ENCODE data around the gene TMEM117.

The TMEM117 gene

GRCh38 chr12:44088647-44089046 is 252.8 kb downstream of the TMEM117 start:
- FAIRE-seq (no peak), DNase-seq (ENCODE audit: low spot score) (no peak)

GRCh38 chr12:44091948-44092606 is 256.2 kb downstream of the TMEM117 start:
- DNase-seq (ENCODE audit: low spot score): no peak
- no peak for FAIRE-seq

GRCh38 chr12:44098786-44099185 is 262.9 kb downstream of the TMEM117 start:
- FAIRE-seq (no peak), DNase-seq (ENCODE audit: low spot score) (no peak)

GRCh38 chr12:44099486-44099885 is 263.6 kb downstream of the TMEM117 start:
- DNase-seq (ENCODE audit: low spot score) (no peak), FAIRE-seq (no peak)

DNA sequence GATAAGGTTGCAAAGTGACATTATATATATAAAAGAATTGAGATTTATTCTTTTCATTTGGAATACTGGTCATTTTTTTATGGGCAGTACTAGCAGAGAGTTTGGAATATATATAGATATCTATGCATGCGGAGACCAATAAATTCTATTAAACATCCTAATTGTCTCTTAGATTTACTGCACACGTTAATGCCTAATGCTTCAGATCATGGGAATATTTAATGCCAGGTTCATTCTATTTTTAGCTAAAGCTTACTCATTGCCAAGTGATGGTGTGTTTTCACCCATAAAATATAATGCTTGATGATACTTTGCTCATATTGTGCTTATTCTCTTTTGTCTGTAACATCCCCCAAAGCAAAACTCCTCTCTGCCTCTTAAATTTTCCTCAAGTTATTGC is 264.4 kb downstream of the TMEM117 start:
- DNase-seq (ENCODE audit: low spot score) (no peak), FAIRE-seq (no peak)

GRCh38 chr12:44101475-44101874 is 265.6 kb downstream of the TMEM117 start:
- FAIRE-seq: no peak
- no peak for DNase-seq (ENCODE audit: low spot score)

DNA sequence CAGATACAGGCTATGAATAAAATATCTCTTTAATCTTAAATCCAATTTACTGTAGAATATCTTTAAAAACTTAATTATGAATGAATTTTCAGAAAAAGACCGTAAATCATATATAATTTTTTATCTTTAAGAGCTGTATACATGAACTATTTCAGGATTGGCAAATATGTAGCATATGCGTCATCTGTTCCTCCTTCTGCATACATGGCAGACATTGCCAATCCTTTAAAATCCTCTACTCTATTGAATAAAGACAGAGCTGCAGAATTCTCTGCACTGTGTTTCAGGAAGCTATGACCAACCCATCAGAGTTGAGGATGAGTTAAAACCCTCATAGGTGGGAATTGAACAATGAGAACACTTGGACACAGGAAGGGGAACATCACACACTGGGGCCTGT is 279.0 kb downstream of the TMEM117 start:
- DNase-seq (ENCODE audit: low spot score) (no peak), FAIRE-seq (no peak)

- DNase-seq (ENCODE audit: low spot score) (no peak), FAIRE-seq (no peak)
Observed at GRCh38 chr12:44117337-44117736, 281.5 kb downstream of the TMEM117 start.

GRCh38 chr12:44118946-44119345 is 283.1 kb downstream of the TMEM117 start:
- DNase-seq (ENCODE audit: low spot score) (no peak), FAIRE-seq (no peak)

- no peak for DNase-seq (ENCODE audit: low spot score)
- no peak for FAIRE-seq
Observed at GRCh38 chr12:44126806-44127205, 290.9 kb downstream of the TMEM117 start.

- no peak for FAIRE-seq
- DNase-seq (ENCODE audit: low spot score): no peak
Observed at GRCh38 chr12:44127966-44128710, 292.3 kb downstream of the TMEM117 start.

GRCh38 chr12:44143175-44143574 is 307.3 kb downstream of the TMEM117 start:
- FAIRE-seq (no peak), DNase-seq (ENCODE audit: low spot score) (no peak)

GRCh38 chr12:44148936-44149335 is 313.1 kb downstream of the TMEM117 start:
- DNase-seq (ENCODE audit: low spot score): no peak
- FAIRE-seq: no peak

GRCh38 chr12:44154128-44154527 is 318.2 kb downstream of the TMEM117 start:
- no peak for FAIRE-seq

DNA sequence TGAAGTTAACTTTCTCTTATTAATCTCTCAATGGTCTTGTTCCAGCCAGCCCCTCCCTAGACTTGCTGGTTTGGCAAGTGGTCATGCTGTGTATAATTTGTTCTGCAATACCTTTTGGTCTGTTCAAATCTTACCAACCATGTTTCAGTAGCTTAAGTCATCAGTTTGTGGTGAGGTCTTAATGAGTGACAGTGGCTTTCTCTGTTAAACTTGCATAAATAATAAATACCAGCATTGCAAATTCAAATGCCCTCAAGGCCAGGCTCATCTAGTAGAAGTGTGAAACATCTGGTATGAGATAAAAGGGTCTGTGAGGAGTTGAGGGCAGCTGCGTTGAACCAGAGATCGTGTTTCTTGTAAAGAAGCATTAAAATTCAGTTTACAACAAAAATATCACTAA is 319.5 kb downstream of the TMEM117 start:
- FAIRE-seq (no peak), DNase-seq (ENCODE audit: low spot score) (no peak)

More at GRCh38 chr12:44154128-44154527, 318.2 kb downstream of the TMEM117 start:
- no peak for DNase-seq (ENCODE audit: low spot score)

- FAIRE-seq: no peak
Observed at GRCh38 chr12:44157359-44157758, 321.5 kb downstream of the TMEM117 start.

GRCh38 chr12:44158746-44159145 is 322.9 kb downstream of the TMEM117 start:
- FAIRE-seq (no peak), DNase-seq (ENCODE audit: low spot score) (no peak)

More at GRCh38 chr12:44157359-44157758, 321.5 kb downstream of the TMEM117 start:
- no peak for DNase-seq (ENCODE audit: low spot score)

DNA sequence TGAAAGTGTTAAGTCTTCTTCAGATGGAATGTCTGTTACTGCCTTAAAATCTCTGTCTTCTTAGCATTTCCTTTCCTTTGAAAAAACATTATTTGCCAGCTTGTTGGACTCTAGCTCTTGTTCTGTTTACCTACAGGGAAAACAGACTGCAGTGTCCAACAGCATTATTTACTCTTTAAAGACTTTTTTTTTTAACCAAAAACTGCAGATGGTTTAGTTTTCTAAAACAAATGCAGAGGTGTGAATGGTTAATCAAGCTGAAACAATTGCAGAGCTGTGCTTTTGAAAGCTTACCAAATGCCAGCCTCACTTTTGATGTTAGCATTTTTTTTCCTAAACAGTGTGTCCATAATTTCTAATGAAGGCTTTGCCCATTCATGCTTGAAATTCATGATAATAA is 323.3 kb downstream of the TMEM117 start:
- FAIRE-seq: no peak
- DNase-seq (ENCODE audit: low spot score): no peak

GRCh38 chr12:44159862-44160261 is 324.0 kb downstream of the TMEM117 start:
- DNase-seq (ENCODE audit: low spot score): no peak

GRCh38 chr12:44162961-44163360 is 327.1 kb downstream of the TMEM117 start:
- DNase-seq (ENCODE audit: low spot score) (no peak), FAIRE-seq (no peak)

More at GRCh38 chr12:44159862-44160261, 324.0 kb downstream of the TMEM117 start:
- no peak for FAIRE-seq

DNA sequence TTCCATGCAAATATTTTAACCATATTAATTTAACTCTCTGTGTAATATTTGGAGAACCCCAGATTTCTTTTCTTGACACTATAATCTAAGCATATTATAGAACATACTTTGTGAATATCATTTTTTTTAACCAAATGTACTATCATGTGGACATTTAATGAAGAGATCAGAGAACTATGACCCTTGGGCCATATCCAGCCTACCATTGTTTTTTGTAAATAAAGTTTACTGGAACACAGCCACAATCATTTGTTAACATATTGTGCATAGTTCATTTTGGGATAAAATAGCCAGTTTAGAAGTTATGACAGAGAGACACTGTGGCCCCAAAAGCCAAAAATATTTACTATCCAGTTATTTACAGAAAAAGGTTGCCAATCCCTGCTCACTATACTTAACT is 338.2 kb downstream of the TMEM117 start:
- DNase-seq (ENCODE audit: low spot score) (no peak), FAIRE-seq (no peak)

GRCh38 chr12:44184499-44185206 is 348.8 kb downstream of the TMEM117 start:
- FAIRE-seq (no peak), DNase-seq (ENCODE audit: low spot score) (no peak)
